HG03378 (cell line): Measurements from ENCODE around the gene KCNK4.
A peak's percentile ranks its signal among the peaks of the same experiment; 100 is the strongest.

Experiments used
- ATAC-seq: cut with Tn5 transposase; IDR thresholded peaks from one replicate; pipeline ENCODE4 v1.9.1; 2021; ENCODE audit warnings: mild to moderate bottlenecking, moderate library complexity; ENCODE audit not compliant: unreplicated experiment

Gene KCNK4

DNA sequence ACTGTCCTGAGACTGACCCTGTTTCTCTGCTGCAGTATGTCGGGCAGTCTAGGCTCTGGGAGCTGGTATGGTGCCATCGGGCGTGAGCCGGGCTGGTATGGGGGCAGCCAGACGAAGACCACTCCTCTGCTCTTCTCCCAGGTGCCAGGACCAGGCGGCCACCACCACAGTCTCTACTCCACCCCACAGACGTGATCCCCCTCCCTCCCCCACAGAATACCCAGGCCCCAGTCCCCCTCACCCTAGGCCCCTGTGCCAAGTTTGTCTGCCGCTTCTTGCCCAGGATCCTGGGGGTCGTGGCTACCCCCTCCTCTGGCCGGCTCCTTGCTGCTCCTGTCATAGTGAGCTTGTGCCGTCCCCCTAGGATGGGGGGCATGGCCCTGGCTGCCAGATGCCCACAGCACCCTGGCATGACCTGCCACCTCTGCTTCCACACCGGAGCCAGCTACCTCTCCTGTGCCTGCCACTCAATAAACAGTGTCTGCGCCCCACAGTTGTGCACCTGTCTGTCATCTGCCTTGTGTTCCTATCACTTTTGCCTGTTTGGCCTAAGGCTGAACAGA is 2.0 kb upstream of the KCNK4 start:
- ATAC-seq: no peak

DNA sequence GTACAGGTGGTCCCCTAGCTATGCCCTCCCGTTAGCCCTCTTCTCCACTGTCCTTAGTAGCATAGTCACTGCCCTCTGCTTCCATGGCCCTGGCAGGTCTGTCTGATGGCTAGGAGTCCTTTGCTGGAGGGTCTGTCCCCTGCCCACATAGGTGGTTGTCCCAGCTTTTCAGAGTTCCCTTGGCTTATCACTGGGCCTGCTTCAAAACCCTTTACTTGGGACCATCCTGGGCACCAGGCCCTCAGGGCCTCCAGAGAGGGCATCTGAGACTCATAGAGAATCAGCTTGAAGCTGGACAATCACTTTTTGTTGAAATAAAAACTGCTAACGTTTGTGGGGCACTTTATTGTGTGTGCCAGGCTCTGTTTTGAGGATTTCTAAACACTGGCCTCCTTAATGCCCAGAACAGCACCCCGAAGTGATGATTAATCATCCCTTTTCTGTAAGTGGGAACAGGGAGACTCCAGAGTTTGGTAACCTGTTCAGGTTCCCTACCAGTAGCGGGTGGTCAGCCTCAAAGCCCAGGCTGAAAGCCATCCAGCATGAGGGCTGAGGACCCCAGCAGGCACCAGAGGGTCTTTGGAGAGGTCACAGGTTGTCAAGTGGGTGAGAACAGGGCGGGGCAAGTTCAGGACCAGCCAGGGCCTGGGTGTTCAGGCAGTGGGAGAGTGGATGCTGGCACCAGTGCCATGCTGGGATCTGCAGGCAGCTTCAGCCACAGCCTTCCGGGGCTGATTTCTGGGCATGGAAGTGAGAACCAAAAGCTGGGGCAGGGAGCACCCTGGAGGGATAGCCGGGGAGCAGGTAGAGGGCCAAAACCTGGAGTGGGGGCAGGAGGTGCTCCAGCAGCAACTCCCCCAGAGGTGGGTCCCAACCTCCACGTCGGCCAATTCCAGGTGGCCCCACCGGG is 495 bp upstream of the KCNK4 start:
- ATAC-seq: no peak

DNA sequence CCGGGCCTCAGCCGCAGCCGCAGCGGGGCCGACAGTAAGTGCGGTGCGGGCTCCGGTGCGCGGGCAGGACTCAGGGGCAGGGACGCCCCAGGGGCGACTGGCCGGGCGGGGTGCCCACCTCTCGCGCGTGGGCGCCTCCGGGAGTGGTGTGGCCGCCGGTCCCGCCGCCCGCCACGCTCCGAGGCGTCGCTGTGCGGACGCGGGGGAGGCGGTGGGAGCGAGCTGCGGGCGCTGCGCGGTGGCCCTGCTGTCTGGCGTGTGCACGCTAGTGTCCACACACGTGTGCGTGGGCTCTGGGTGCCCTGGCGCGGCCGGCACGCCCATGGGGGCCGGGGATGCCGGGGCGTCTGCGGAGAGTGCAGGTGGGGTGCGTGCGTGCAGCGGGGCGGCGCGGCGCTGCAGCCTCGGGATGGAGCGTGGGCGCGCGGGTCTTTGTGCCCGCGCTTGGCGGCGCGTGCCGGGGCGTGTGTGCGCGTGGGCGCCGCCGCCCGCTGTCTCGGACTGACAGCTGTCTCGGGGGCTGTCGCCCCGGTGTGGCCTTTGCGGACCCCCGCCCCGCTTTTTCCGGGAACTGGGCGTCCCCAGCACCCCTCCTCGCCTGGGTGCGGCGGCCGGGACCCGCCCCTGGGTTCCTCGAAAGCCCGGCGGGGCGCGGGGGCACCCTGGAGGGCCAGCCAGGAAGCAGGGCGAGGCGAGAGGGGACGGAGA is 804 bp downstream of the KCNK4 start:
- no peak for ATAC-seq

DNA sequence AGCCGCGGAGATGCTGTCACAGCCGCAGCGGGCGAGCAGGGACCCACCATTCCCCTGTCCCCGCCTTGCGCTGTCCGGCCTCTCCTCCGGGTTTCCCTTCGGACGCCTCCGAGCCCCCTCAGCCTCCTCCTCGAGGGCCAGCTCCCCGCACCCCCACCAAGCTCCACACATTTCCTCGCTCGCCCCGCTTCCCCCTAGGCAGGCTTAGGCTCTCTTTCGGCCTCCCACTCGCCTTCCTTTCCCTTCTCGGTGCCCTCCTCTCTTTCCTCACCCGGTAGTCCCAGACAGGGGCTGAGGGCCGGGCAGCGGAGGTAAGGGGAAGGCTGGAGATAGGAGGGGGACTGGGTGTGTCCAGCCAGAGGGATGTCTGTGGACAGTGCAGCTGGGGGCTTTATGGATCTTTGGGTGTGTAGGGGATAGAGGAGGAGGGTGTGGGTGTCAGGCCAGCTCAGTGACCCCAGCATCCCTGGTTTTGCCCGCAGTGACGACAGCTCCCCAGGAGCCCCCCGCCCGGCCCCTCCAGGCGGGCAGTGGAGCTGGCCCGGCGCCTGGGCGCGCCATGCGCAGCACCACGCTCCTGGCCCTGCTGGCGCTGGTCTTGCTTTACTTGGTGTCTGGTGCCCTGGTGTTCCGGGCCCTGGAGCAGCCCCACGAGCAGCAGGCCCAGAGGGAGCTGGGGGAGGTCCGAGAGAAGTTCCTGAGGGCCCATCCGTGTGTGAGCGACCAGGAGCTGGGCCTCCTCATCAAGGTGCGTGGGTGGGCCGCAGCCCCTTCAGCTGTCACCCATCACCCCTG is 1.6 kb downstream of the KCNK4 start:
- no peak for ATAC-seq

DNA sequence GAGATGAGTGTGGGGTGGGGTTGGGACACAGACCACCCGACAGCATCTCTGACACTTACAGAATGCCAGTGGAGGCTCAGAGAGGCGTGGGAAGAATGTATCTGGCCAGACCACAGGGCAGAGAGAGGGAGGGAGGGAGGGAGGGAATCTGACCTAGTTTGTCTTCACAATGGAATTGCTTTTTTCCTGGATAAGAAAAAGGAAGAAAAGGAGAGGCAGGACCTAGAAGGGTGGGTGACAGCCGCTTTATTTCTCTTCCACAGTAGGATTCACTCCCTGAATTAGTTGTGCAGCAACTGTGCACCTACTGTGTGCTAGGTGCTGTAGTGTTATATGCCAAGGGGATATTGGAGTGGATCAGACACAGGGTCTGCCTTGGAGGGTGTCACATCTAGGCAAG is 3.7 kb downstream of the KCNK4 start:
- ATAC-seq: no peak

DNA sequence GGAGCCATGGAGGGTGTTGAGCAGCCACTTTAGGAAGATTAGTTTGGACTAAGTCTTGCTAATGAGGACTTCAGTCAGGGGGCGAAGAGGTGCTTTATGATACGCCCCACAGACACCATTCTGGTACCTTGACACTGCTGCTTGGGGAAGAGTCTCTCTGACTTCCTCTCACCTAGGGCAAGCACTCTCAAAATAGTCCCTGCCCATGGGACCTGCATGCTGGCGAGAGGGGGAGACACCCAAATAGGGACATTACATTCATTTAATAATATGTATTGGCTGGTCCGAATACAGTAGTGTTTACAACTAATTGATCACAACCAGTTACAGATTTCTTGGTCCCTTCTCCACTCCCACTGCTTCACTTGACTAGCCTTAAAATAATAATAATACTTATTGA is 4.7 kb downstream of the KCNK4 start:
- no peak for ATAC-seq

DNA sequence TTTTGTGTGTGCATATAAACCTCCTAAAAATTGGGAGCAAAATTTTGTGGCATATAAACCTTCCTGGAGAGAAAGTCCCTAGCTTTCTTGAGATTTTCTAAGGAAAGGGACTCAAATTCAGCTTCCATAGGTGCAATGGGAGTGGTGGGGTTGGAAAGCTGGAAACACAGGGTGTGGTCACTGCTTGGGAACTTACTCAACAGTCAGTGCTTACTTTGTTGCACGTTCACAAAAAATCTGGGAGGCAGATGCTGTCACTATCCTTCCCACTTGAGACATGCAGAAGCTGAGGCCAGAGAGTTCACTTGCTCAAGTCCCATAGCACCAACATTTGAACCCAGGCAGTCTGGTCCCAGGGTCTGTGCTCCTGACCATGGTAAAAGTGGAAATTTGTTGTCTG is 5.1 kb downstream of the KCNK4 start:
- no peak for ATAC-seq

DNA sequence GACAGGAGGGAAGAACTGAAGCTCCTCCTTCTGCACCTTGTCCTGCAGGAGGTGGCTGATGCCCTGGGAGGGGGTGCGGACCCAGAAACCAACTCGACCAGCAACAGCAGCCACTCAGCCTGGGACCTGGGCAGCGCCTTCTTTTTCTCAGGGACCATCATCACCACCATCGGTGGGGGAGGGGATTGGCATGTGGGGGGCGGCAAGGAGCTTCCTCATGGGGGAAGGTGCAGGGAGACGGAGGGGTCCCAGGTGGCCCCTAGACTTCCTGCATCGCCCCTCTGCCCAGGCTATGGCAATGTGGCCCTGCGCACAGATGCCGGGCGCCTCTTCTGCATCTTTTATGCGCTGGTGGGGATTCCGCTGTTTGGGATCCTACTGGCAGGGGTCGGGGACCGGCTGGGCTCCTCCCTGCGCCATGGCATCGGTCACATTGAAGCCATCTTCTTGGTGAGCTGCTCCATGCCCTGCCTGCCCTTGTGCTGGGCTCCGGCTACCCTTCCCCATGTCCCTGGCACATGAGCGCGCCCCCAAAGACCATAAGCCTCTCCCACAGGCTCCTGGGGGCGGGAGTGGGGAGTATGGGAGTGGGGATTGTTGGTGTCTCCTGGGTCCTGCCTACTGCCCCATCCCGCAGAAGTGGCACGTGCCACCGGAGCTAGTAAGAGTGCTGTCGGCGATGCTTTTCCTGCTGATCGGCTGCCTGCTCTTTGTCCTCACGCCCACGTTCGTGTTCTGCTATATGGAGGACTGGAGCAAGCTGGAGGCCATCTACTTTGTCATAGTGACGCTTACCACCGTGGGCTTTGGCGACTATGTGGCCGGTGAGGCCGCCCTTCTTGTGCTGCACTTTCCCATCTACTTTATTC is 6.0 kb downstream of the KCNK4 start:
- no peak for ATAC-seq

DNA sequence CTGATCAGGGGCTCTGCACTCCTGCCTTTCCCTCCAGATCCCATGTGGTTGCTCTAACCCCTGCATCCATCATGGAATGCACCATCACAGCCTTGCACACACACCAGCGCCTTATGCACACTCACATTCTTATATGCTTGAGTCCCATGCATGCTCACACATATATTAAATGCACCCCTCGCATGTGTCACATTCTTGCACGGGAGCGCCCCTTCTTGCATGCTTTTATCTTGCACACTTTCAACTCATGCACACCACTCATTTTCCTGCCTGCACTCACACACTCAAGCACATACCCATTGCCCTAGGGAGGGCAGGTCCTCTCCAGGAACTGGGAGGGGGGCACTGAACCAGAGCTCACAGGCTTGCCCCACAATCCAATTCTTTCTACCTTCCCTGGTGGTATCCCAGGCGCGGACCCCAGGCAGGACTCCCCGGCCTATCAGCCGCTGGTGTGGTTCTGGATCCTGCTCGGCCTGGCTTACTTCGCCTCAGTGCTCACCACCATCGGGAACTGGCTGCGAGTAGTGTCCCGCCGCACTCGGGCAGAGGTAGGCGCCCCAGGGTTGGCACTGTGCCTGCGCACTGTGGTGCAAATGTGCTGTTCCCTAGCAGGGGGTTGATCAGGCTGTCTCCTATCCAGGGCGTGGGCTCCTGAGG is 6.7 kb downstream of the KCNK4 start:
- no peak for ATAC-seq

DNA sequence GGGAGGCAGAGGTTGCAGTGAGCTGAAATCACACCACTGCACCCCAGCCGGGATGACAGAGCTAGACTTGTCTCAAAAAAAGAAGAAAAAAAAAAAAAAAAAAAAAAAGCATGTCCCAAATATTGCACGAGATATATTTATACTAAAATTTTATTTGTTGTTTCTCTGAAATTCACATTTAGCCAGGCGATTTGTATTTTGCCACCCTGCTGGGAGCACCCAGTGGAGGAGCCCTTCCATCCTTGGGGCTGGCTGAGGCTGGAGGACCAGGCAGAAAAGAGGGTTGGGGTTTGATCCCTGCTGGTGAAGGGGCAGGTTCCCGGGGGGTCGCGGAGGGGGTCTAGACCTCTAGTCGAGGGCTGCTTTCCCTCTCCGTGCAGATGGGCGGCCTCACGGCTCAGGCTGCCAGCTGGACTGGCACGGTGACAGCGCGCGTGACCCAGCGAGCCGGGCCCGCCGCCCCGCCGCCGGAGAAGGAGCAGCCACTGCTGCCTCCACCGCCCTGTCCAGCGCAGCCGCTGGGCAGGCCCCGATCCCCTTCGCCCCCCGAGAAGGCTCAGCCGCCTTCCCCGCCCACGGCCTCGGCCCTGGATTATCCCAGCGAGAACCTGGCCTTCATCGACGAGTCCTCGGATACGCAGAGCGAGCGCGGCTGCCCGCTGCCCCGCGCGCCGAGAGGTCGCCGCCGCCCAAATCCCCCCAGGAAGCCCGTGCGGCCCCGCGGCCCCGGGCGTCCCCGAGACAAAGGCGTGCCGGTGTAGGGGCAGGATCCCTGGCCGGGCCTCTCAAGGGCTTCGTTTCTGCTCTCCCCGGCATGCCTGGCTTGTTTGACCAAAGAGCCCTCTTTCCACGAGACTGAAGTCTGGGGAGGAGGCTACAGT is 8.1 kb downstream of the KCNK4 start:
- no peak for ATAC-seq

DNA sequence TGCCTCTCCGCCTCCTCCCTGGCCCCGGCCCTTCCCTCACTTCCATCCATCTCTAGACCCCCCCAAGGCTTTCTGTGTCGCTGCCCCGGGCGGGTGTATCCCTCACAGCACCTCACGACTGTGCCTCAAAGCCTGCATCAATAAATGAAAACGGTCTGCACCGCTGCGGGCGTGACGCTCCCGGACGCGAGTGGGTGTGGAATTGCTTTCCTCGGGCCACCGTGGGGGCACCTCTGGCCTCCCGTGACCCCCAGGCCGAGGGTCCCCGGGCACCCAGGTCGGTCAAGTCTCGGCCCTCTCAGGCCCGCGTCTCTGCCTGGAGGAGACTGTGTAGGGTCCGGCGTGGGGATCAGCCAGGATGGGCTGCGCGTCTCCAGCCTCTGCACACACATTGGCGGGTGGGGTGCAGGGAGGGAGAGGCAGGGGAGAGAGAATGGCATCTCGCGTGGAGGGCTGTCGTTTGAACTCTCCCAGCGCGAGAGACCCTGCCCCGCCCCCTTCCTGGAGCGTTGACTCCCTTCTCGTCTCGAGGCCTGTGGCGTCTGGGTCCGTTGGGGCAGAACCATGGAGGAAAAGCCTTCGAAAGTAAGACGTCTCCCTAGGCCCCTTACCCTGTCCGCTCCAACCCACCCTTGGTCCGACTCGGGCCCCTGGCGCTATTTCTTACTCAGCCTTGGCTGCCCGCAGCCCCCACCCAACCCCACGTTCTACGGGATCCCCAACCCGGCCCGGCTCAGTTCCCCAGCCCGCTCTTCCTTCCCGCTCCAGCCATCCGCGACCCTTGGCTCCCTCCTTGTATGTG is 8.9 kb downstream of the KCNK4 start, which contains the start of gene CATSPERZ:
Gene CATSPERZ, plus strand, starts transcription at position 512 of the 802 bp plus-strand sequence. Its CDS starts 53 bp downstream, at position 565.
- ATAC-seq: no peak

DNA sequence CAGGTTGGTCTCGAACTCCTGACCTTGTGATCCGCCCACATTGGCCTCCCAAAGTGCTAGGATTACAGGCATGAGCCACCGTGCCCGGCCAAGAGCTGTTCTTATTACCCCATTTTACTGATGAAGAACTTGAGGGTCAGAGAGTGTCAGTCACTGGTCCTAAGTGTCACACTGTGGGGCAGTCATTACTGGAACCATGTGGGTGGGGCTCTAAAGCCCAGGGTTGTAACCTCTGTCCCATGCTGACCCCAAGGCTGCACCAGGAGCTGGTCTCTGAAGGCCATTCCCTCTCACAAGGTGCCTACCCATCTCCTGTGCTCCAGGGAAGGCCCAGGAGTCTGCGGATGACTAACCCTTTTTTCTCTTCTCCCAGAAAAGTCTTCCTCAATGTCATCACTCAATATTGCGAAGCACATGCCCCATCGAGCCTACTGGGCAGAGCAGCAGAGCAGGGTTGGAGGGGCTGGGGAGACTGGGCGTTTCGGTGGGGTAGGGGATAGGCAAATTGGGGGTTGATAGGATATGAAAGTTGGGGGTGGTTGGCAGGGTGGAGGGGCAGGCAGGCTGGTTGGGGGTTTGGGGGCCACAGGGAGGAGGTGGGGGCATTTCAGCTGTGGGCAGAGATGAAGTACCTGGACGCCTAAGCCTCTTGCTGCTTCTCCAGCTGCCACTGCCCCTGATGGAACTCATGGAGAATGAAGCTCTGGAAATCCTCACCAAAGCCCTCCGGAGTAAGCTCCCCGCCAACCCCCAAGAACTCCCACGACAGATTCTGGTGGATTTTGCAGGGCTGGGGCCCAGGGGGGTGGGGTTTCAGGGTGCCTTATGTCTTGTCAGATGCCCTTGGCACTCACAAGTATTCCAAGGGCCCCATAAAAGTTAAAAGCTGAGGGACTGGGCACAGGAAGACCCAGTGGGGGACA is 12.3 kb downstream of the KCNK4 start:
- ATAC-seq: no peak

DNA sequence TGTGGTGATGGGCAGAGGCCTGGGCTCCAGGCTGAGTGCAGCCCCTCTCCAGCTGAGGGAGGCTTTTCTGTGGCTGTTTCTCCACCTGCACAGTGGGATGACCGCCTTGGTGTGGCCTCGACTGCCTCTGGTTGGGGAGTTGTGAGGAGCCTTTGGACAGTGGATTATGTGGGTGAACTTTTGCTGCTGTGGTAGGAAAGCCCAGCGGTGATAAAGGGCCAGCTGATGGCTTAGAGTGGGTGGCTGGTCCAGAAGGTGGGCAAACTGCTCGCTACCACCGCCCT is 12.9 kb downstream of the KCNK4 start:
- no peak for ATAC-seq

DNA sequence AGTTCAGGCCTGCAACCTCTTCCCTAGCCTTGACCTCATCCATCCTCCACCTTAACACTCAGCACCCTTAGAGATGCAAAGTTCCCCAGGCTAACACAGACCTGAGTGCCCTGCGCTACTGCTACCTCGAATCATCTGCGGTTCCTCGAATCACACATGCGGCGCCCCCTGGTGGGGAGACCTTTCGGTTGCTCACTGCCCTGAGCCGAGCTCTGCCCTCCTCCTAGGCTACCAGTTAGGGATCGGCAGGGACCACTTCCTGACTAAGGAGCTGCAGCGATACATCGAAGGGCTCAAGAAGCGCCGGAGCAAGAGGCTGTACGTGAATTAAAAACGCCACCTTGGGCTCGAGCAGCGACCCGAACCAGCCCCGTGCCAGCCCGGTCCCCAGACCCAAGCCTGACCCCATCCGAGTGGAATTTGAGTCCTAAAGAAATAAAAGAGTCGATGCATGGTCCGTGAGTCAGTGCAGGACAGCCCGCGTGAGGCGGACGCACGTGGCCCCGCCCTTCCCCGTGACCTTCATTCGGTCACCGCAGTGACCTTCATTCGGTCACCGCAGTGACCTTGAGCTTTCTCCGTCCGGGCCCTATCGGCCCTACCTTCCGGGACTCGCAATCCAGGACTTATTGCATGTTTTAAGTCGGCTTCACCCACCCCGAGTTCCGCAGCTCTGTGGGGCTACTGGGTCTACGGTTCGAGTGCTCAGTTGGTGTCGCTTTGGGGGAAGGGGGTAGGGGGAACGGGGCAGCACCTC is 13.4 kb downstream of the KCNK4 start:
- ATAC-seq: peak; percentile 38

DNA sequence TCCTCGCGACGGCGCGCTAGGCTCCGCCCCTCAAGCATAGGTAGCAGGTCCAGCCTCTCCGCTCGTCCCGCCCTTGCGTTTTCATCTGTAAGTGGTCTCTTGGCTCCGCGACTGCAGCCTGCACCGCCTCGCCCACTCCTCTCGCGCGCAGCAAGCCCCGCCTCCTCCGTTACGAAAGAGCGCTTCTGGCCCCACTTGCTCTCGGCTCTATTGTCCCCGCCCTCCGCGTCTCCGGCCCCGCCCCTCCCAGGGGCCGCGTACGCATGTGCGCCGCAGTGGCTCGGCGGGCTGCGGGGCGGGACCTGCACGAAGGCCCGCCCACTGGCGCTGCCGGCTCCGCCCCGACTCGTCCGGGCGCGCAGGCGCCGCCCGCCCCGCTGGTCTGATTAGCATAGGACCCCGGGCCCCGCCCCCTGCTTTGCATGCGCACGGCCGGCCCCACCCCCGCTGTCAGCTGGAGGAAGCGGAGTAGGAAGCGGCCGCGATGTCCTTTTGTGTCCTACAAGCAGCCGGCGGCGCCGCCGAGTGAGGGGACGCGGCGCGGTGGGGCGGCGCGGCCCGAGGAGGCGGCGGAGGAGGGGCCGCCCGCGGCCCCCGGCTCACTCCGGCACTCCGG is 14.1 kb downstream of the KCNK4 start, which contains the start of gene ESRRA:
Gene ESRRA, plus strand, starts transcription at position 450 of the 616 bp plus-strand sequence. CDS start 1,656 bp downstream, outside the sequence.
- ATAC-seq: peak; percentile 75
